Heart left ventricle (tissue), 13 donors: ENCODE data around the gene LCT.

Source experiments
- CTCF ChIP-seq, 12 donors: fragments of 200-600 bp; sonication (generic) in 4 of 12; IDR thresholded peaks; one replicate each; pipeline versions ENCODE4 v1.5.0 to v1.8.0; 2018 to 2022; ENCODE audit warnings: antibody characterized with exemption in 12 of 12, mild to moderate bottlenecking in 5 of 12
- POLR2A ChIP-seq, 2 donors: fragments of 450-650 bp; IDR thresholded peaks; one replicate each; pipeline ENCODE4 v1.6.1; 2017; ENCODE audit warnings: antibody characterized with exemption in 2 of 2, mild to moderate bottlenecking in 2 of 2, moderate library complexity in 2 of 2
- donor health status: ischemic (EF 13 %, LVEDD 7.1; RV severe dilation, severe dysfunction).
- donor health status: DM: no; HTN: yes; CAD: no.
- donor health status: DM: no; HTN: no; CAD: no.
- donor health status: ischemic (EF 25% LVEDD 6.9; RV normal size, moderate dysfunction).
- donor health status: ischemic (EF 25% LVEDD 5.7; RV mildly dilated, moderate dysfunction).
- donor health status: ischemic (EF 35%, LVEDD 5.7; RV mildly dilated, moderate dysfunction).
- donor health status: nonischemic (EF 11% LVEDD 7.7; RV severe dilation, severe dysfunction).
- donor health status: DM: yes; HTN: yes; CAD: no.
- donor health status: PGD.
- donor health status: ischemic (EF 29% LVEDD 5.4; RV normal size, mild dysfunction).
- donor health status: nonischemic (EF 23%, LVEDD 6.1; RV moderate dilation, normal function).

- no peak for TF ChIP-seq CTCF (IDR thresholded peaks at IDR 0.05)
- TF ChIP-seq POLR2A (IDR thresholded peaks at IDR 0.05) = no peak
Measured at GRCh38 chr2:135836596-135837270, at the start of gene LCT.
